ENCODE data around the gene ARHGAP4.

DNA sequence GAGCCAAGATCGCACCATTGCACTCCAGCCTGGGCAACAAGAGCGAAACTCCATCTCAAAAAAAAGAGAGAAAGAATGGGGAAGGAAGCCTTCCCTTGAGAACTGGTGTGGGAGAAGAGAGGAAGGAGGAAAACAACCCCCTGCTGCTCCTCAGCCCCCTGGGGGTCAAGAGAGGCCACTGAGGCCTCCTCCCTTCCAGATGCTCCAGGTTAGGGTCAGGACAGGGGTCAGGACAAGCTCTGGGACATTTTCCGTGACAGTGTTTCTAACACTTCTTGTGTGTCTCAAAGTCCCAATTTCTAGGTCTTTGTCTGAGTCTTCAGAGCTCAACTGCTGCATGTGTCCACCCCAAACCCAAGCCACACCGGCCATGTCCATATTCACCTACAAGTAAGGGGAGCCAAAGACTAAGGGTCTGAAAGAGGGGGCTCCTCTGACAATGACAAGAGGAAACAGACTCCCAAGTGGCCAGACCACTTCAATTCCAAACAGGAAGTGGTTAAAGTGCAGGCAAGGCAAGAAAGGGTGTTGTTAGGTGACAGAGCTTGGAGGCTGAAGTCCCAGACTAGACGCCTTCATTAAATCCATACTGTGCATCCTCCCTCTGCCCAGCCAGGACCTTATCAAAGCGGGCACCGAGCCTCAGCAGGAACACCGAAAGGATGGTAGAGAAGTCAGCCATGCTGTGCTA is 48.3 kb downstream of the ARHGAP4 start:
- TF ChIP-seq, protein P1, sequence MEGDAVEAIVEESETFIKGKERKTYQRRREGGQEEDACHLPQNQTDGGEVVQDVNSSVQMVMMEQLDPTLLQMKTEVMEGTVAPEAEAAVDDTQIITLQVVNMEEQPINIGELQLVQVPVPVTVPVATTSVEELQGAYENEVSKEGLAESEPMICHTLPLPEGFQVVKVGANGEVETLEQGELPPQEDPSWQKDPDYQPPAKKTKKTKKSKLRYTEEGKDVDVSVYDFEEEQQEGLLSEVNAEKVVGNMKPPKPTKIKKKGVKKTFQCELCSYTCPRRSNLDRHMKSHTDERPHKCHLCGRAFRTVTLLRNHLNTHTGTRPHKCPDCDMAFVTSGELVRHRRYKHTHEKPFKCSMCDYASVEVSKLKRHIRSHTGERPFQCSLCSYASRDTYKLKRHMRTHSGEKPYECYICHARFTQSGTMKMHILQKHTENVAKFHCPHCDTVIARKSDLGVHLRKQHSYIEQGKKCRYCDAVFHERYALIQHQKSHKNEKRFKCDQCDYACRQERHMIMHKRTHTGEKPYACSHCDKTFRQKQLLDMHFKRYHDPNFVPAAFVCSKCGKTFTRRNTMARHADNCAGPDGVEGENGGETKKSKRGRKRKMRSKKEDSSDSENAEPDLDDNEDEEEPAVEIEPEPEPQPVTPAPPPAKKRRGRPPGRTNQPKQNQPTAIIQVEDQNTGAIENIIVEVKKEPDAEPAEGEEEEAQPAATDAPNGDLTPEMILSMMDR (IDR thresholded peaks at IDR 0.05), result no peak
- TF ChIP-seq POLR2A (IDR thresholded peaks at IDR 0.05) (no peak), EP300 (IDR thresholded peaks at IDR 0.05) (no peak)

Measured in tibial nerve (tissue), 4 donors.